ENCODE data around the gene CRYAA.
"Not testable (repeated sequence)": the region's sequence is repeated elsewhere in the genome, so short reads cannot be mapped to it uniquely, and the experiment has no call there.

DNA sequence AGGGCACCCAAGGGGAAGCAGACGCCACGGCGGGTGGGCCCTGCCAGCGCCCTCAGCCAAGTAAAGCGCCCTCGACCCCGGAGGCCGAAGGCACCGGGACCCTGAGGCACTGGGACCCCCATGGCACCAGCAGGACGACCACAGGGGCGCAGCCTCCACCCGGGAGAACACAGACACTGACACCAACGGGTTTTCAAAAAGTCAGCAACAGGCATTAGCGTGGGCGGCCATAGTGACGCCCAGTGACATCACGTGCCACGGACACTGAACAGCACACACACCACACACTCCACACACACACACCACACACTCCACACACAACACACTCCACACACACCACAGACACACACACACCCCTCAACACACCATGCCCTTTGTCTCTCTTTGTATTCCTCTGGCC is 4.6 kb downstream of the CRYAA start:
- TF ChIP-seq, protein P1, sequence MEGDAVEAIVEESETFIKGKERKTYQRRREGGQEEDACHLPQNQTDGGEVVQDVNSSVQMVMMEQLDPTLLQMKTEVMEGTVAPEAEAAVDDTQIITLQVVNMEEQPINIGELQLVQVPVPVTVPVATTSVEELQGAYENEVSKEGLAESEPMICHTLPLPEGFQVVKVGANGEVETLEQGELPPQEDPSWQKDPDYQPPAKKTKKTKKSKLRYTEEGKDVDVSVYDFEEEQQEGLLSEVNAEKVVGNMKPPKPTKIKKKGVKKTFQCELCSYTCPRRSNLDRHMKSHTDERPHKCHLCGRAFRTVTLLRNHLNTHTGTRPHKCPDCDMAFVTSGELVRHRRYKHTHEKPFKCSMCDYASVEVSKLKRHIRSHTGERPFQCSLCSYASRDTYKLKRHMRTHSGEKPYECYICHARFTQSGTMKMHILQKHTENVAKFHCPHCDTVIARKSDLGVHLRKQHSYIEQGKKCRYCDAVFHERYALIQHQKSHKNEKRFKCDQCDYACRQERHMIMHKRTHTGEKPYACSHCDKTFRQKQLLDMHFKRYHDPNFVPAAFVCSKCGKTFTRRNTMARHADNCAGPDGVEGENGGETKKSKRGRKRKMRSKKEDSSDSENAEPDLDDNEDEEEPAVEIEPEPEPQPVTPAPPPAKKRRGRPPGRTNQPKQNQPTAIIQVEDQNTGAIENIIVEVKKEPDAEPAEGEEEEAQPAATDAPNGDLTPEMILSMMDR (IDR thresholded peaks at IDR 0.05; ENCODE audit: low read depth, low read length), result not testable (repeated sequence)
- TF ChIP-seq POLR2A (IDR thresholded peaks at IDR 0.05; ENCODE audit: extremely low read depth, insufficient read length); MYC (IDR thresholded peaks at IDR 0.05; ENCODE audit: low read depth, low read length): not testable (repeated sequence)
